ENCODE results near the gene FBXL4.

Gene FBXL4

GRCh38 chr6:98975421-98975820 lies 27.7 kb upstream of the FBXL4 start:
- Histone ChIP-seq H3K27me3 (ENCODE audit: control insufficient read depth, insufficient read depth, low read length) (no peaks in the 10 kb centered on the region), H3K4me3 (ENCODE audit: low read depth, low read length) (no peak overlapping the region), H3K36me3 (ENCODE audit: control insufficient read depth, insufficient read depth, low read length) (no peaks in the 10 kb centered on the region), H3K9me3 (ENCODE audit: control insufficient read depth, insufficient read depth, low read depth, low read length) (no peaks in the 10 kb centered on the region), H3K4me1 (ENCODE audit: control insufficient read depth, insufficient read depth, low read length) (peaks cover 11% of the 10 kb centered on the region), H3K9ac (ENCODE audit: low read length) (no peak overlapping the region), H3K27ac (ENCODE audit: low read depth, low read length) (no peak overlapping the region)

GRCh38 chr6:98974309-98974708 lies 26.6 kb upstream of the FBXL4 start:
- Histone ChIP-seq H3K27me3 (ENCODE audit: control insufficient read depth, insufficient read depth, low read length) (no peaks in the 10 kb centered on the region), H3K9ac (ENCODE audit: low read length) (no peak overlapping the region), H3K9me3 (ENCODE audit: control insufficient read depth, insufficient read depth, low read depth, low read length) (no peaks in the 10 kb centered on the region), H3K4me1 (ENCODE audit: control insufficient read depth, insufficient read depth, low read length) (peaks cover 11% of the 10 kb centered on the region), H3K4me3 (ENCODE audit: low read depth, low read length) (no peak overlapping the region), H3K27ac (ENCODE audit: low read depth, low read length) (no peak overlapping the region), H3K36me3 (ENCODE audit: control insufficient read depth, insufficient read depth, low read length) (no peaks in the 10 kb centered on the region)

DNA sequence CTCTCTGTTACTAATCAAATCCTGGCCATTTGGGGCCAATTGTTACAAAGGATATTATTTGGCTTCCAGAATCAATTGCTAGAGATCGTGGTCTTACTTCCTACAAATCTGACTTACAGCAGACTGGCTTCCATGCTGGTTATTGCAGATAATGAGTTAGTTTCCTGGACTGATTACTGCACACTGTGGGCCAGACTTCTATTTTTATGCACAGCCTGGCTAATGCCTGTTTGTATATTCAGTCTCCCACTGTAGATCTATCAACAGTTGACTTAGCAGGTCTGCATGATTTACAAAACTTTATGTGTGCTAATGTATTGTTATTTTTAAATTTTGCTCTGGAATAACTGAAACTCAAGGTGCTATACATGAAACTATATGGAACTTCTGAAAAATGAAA lies 25.8 kb upstream of the FBXL4 start:
- Histone ChIP-seq H3K9ac (ENCODE audit: low read length) (no peak overlapping the region), H3K9me3 (ENCODE audit: control insufficient read depth, insufficient read depth, low read depth, low read length) (peaks cover 5% of the 10 kb centered on the region; the same call in 1 of the 2 replicates), H3K4me3 (ENCODE audit: low read depth, low read length) (no peak overlapping the region), H3K27me3 (ENCODE audit: control insufficient read depth, insufficient read depth, low read length) (no peaks in the 10 kb centered on the region), H3K4me1 (ENCODE audit: control insufficient read depth, insufficient read depth, low read length) (peaks cover 11% of the 10 kb centered on the region), H3K36me3 (ENCODE audit: control insufficient read depth, insufficient read depth, low read length) (no peaks in the 10 kb centered on the region), H3K27ac (ENCODE audit: low read depth, low read length) (no peak overlapping the region)

DNA sequence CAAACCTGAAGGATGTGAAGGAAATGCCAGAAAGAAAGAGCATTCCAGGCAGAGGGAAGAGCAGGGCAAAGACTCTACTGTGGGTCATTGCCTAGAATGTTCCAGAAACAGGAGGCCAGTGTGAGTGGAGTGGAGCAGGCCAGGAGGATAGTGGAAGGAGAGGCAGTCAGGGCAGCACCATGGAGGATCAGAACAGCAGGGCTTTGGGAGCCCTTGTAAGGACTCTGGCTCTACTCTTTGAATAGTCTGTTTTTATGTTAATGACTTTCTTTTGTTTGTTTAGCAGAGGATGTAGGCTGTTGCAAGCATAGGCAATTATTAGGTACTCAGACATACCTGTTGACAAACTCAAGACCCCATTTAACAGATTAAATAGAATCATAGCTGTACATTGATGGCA lies 23.6 kb upstream of the FBXL4 start:
- Histone ChIP-seq H3K36me3 (ENCODE audit: control insufficient read depth, insufficient read depth, low read length) (no peaks in the 10 kb centered on the region), H3K27ac (ENCODE audit: low read depth, low read length) (no peak overlapping the region), H3K4me3 (ENCODE audit: low read depth, low read length) (no peak overlapping the region), H3K4me1 (ENCODE audit: control insufficient read depth, insufficient read depth, low read length) (peaks cover 11% of the 10 kb centered on the region), H3K27me3 (ENCODE audit: control insufficient read depth, insufficient read depth, low read length) (no peaks in the 10 kb centered on the region), H3K9ac (ENCODE audit: low read length) (no peak overlapping the region), H3K9me3 (ENCODE audit: control insufficient read depth, insufficient read depth, low read depth, low read length) (peaks cover 5% of the 10 kb centered on the region; the same call in 1 of the 2 replicates)

GRCh38 chr6:98970469-98970868 lies 22.7 kb upstream of the FBXL4 start:
- no peaks in the 10 kb centered on the region for H3K36me3 ChIP-seq (ENCODE audit: control insufficient read depth, insufficient read depth, low read length)
- no peak overlapping the region for H3K9ac ChIP-seq (ENCODE audit: low read length)
- no peak overlapping the region for H3K4me3 ChIP-seq (ENCODE audit: low read depth, low read length)
- H3K27ac ChIP-seq (ENCODE audit: low read depth, low read length), result no peak overlapping the region
- H3K9me3 ChIP-seq (ENCODE audit: control insufficient read depth, insufficient read depth, low read depth, low read length), result peaks cover 5% of the 10 kb centered on the region; the same call in 1 of the 2 replicates
- H3K4me1 ChIP-seq (ENCODE audit: control insufficient read depth, insufficient read depth, low read length), result peaks cover 11% of the 10 kb centered on the region
- H3K27me3 ChIP-seq (ENCODE audit: control insufficient read depth, insufficient read depth, low read length), result no peaks in the 10 kb centered on the region

- Histone ChIP-seq H3K4me1 (ENCODE audit: control insufficient read depth, insufficient read depth, low read length) (peaks cover 11% of the 10 kb centered on the region), H3K27ac (ENCODE audit: low read depth, low read length) (no peak overlapping the region), H3K9ac (ENCODE audit: low read length) (no peak overlapping the region), H3K27me3 (ENCODE audit: control insufficient read depth, insufficient read depth, low read length) (no peaks in the 10 kb centered on the region), H3K36me3 (ENCODE audit: control insufficient read depth, insufficient read depth, low read length) (no peaks in the 10 kb centered on the region), H3K4me3 (ENCODE audit: low read depth, low read length) (no peak overlapping the region), H3K9me3 (ENCODE audit: control insufficient read depth, insufficient read depth, low read depth, low read length) (peaks cover 5% of the 10 kb centered on the region; the same call in 1 of the 2 replicates)
Measured at GRCh38 chr6:98967616-98968015, 19.9 kb upstream of the FBXL4 start.

DNA sequence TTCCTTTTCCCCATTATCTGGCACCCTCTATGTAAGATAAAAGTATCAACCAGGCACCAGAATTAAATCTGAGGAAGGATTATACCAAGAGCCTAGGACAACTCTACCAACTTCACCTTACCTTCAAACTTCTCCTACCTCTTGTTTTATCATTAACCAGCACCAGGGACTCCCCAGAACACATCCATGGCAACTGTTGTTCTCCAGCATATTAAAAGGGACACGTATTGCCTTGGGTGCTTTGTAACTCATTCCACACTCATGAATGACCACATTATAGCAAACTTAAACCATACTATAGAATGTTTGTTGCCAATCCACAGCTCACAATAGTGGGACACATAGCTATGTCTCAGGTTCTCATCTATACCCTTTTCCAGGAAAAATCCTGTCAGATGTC lies 11.9 kb upstream of the FBXL4 start:
- H3K9me3 ChIP-seq (ENCODE audit: control insufficient read depth, insufficient read depth, low read depth, low read length), result no peaks in the 10 kb centered on the region
- no peaks in the 10 kb centered on the region for H3K4me1 ChIP-seq (ENCODE audit: control insufficient read depth, insufficient read depth, low read length)
- H3K27me3 ChIP-seq (ENCODE audit: control insufficient read depth, insufficient read depth, low read length), result no peaks in the 10 kb centered on the region
- no peaks in the 10 kb centered on the region for H3K36me3 ChIP-seq (ENCODE audit: control insufficient read depth, insufficient read depth, low read length)
- H3K27ac ChIP-seq (ENCODE audit: low read depth, low read length), result no peak overlapping the region
- H3K4me3 ChIP-seq (ENCODE audit: low read depth, low read length), result no peak overlapping the region
- no peak overlapping the region for H3K9ac ChIP-seq (ENCODE audit: low read length)

DNA sequence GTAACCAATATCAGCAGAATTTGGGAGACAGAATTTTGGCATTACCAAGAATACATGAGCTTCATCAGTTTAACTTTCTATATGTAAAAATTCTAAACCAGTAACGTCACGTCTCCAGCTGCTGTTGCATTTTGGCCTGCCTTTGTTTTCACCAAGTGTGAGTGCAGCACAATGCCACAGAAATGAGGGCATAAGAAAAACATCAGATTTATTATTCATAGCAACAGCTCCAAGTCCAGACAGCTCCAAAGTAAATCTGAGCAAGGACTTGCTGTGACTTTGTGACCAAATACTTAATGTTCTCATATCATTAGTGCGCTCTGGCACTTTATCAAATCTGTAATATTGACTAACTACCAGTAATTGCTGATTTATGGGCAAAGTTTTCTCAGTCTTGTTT lies 11.0 kb upstream of the FBXL4 start:
- no peak overlapping the region for H3K4me3 ChIP-seq (ENCODE audit: low read depth, low read length)

GRCh38 chr6:98957450-98957849 lies 9.7 kb upstream of the FBXL4 start:
- no peak overlapping the region for H3K4me3 ChIP-seq (ENCODE audit: low read depth, low read length)
- H3K36me3 ChIP-seq (ENCODE audit: control insufficient read depth, insufficient read depth, low read length), result no peaks in the 10 kb centered on the region
- H3K9me3 ChIP-seq (ENCODE audit: control insufficient read depth, insufficient read depth, low read depth, low read length), result no peaks in the 10 kb centered on the region

More for the DNA sequence above, 11.0 kb upstream of the FBXL4 start:
- Histone ChIP-seq H3K9ac (ENCODE audit: low read length) (no peak overlapping the region), H3K9me3 (ENCODE audit: control insufficient read depth, insufficient read depth, low read depth, low read length) (no peaks in the 10 kb centered on the region), H3K27ac (ENCODE audit: low read depth, low read length) (no peak overlapping the region), H3K4me1 (ENCODE audit: control insufficient read depth, insufficient read depth, low read length) (no peaks in the 10 kb centered on the region), H3K27me3 (ENCODE audit: control insufficient read depth, insufficient read depth, low read length) (no peaks in the 10 kb centered on the region), H3K36me3 (ENCODE audit: control insufficient read depth, insufficient read depth, low read length) (no peaks in the 10 kb centered on the region)

GRCh38 chr6:98949589-98949988 lies 1.8 kb upstream of the FBXL4 start:
- Histone ChIP-seq H3K9me3 (ENCODE audit: control insufficient read depth, insufficient read depth, low read depth, low read length) (no peaks in the 10 kb centered on the region), H3K27ac (ENCODE audit: low read depth, low read length) (no peak overlapping the region)

More at GRCh38 chr6:98957450-98957849, 9.7 kb upstream of the FBXL4 start:
- Histone ChIP-seq H3K27ac (ENCODE audit: low read depth, low read length) (no peak overlapping the region), H3K27me3 (ENCODE audit: control insufficient read depth, insufficient read depth, low read length) (no peaks in the 10 kb centered on the region), H3K4me1 (ENCODE audit: control insufficient read depth, insufficient read depth, low read length) (no peaks in the 10 kb centered on the region), H3K9ac (ENCODE audit: low read length) (no peak overlapping the region)

GRCh38 chr6:98946879-98947410 lies 801 bp downstream of the FBXL4 start:
- peaks cover 11% of the 10 kb centered on the region; the same call in 1 of the 2 replicates for H3K4me1 ChIP-seq (ENCODE audit: control insufficient read depth, insufficient read depth, low read length)
- H3K9ac ChIP-seq (ENCODE audit: low read length), result peak overlapping the region; percentile 79
- peak overlapping the region; percentile 87 for H3K4me3 ChIP-seq (ENCODE audit: low read depth, low read length)
- H3K36me3 ChIP-seq (ENCODE audit: control insufficient read depth, insufficient read depth, low read length), result no peaks in the 10 kb centered on the region
- peaks cover 6% of the 10 kb centered on the region; the same call in 1 of the 2 replicates for H3K9me3 ChIP-seq (ENCODE audit: control insufficient read depth, insufficient read depth, low read depth, low read length)
- peak overlapping the region; percentile 31; the same call in 1 of the 2 replicates for H3K27ac ChIP-seq (ENCODE audit: low read depth, low read length)
- H3K27me3 ChIP-seq (ENCODE audit: control insufficient read depth, insufficient read depth, low read length), result no peaks in the 10 kb centered on the region

More at GRCh38 chr6:98949589-98949988, 1.8 kb upstream of the FBXL4 start:
- Histone ChIP-seq H3K27me3 (ENCODE audit: control insufficient read depth, insufficient read depth, low read length) (no peaks in the 10 kb centered on the region), H3K4me3 (ENCODE audit: low read depth, low read length) (no peak overlapping the region), H3K36me3 (ENCODE audit: control insufficient read depth, insufficient read depth, low read length) (no peaks in the 10 kb centered on the region), H3K4me1 (ENCODE audit: control insufficient read depth, insufficient read depth, low read length) (peaks cover 11% of the 10 kb centered on the region; the same call in 1 of the 2 replicates), H3K9ac (ENCODE audit: low read length) (no peak overlapping the region)
